HG03097 (cell line): ENCODE measurements around the gene STRIT1.

Experiments used
- ATAC-seq: cut with Tn5 transposase; IDR thresholded peaks from one replicate; pipeline ENCODE4 v1.9.1; 2021; ENCODE audit not compliant: unreplicated experiment, low FRiP score

Gene STRIT1

GRCh38 chr3:155293516-155293915 is at the start of gene STRIT1:
Gene STRIT1 (minus strand): TSS chr3:155293683.
- no peak for ATAC-seq

- ATAC-seq = no peak
Measured at GRCh38 chr3:155342344-155342743, 48.9 kb upstream of the STRIT1 start.

GRCh38 chr3:155339052-155339451 is 45.6 kb upstream of the STRIT1 start:
- ATAC-seq = no peak

DNA sequence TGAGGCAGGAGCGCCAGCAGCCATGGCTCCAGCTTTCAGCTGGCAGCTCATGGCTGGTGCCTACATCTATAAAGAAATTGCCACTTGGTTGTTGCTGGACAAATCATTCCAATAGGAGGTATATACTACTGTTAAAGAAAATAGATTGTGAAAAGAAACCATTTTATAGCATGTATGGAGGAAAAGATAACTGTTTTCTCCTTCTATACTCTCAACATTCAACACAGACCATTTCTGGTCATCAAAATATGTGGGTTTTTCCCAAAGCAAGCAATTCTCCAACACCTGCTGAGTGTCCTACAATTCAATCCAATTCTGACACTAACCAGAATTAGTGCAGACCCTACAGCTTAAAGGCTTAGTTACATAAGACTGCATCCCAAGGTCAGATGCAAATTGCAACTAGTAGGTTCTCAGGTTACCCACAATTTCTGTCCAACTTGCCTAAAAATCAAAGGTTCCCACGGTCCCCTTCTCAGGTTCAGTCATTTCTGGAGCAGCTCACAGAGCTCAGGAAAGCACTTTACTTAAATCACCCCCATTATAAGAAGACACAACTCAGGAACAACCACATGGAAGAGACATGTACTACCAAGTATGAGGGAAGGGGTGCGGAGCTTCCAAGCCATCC is 42.4 kb upstream of the STRIT1 start:
- no peak for ATAC-seq

DNA sequence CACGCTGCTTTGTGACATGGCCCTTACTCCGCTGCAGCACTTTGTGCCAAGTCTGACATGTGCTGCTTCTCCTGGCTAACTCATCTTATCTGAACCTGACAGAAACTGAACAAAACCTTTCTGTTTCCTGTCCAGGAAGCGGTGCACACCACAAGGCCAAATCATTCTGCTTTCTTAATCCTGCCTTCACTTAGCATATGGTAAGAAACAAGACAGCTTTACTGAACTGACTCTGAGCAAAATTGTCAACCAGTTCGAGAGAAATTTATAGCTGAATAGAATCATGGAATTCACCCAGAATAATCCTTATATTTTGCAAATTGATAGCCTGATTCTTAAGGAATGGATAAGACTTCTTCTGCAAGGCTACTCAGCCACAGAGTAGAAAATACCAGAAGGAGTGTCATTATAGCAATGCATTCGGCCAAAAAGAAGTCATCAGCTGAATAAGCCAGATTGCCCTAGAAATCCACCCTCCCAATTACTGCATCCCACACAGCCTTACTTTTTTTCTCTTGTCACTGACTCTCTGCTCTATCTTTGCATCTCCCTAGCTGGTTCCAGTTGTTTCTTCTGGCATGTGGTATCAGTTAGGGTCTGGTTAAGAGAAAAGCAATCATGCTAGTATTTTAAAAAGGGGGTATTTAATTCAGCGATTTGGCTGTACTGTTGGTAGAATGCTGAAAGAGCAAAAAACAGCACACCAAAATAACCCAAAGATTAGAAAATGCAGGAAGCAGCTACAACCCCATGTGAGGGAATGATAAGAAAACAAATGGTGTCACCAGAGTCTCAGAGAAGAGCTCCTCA is 41.6 kb upstream of the STRIT1 start:
- peak; percentile 96 for ATAC-seq

DNA sequence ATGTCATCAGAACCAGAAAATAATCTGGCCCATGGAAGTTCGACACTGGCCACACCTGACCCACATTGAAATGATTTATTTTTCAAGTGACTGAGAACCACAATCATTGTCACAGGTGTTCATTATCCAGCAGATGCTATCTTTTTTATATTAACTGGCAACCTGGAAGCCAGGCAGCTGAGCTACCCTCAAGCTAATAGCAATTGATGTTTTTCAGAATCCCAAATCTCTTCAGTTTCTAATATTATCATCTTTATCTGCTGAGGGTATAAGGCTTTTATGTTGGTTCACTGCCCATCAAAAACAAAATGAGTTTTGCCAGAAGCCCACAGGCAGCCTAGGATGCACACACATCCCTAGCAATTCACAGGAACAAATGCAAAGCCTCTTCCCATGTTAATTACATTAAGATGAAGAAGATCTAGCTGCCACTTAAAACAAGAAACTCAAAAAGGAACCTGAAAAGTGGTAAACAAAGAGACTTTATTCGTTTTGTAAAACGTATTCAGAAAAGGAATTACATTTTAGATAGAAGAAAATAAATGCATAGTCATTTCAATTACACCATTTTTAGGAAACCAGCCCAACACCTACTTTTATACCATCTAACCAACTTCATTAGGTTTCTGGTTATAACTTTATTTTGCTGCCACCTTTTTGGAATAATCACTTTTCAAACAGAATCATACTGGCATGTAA is 40.9 kb upstream of the STRIT1 start:
- no peak for ATAC-seq

DNA sequence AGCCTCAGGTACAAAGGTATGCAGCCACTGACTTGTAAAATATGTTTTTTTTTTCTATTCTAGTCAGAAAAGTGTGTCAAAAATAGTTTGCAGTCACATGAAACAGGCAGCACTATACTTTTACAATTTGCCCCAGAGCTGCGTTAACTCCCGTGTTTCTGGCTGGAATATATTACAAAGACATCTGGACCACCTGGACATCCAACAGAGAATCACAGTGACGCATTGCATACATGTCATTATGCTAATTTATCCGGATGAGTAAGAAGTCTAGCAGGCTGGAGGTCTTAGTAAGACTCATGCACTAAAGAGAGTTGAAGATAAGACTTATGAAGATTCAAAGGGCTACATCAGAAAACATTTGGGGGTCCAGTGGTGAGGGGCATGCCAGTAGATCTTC is 39.2 kb upstream of the STRIT1 start:
- no peak for ATAC-seq

DNA sequence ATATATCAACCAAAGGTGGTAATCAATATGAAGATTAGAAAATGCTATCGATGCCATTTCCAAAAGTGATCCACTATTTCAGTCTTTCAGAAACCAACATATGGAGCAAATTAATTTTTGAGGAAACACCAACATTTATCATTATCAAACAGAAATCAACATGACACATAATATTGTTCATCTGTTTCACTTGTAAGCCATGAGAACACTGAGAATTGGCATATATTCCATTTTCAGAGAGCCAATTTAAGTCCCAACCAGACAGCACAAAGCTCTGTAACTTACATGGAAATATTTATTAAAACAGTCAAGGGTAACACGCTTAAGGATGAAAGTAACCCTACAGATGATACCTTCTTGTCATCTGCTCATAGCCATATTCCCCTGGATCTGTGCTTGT is 37.6 kb upstream of the STRIT1 start:
- no peak for ATAC-seq

GRCh38 chr3:155330370-155330769 is 36.9 kb upstream of the STRIT1 start:
- ATAC-seq = no peak

- no peak for ATAC-seq
Measured at GRCh38 chr3:155329513-155330048, 36.1 kb upstream of the STRIT1 start.

- no peak for ATAC-seq
Measured at GRCh38 chr3:155327871-155328270, 34.4 kb upstream of the STRIT1 start.

DNA sequence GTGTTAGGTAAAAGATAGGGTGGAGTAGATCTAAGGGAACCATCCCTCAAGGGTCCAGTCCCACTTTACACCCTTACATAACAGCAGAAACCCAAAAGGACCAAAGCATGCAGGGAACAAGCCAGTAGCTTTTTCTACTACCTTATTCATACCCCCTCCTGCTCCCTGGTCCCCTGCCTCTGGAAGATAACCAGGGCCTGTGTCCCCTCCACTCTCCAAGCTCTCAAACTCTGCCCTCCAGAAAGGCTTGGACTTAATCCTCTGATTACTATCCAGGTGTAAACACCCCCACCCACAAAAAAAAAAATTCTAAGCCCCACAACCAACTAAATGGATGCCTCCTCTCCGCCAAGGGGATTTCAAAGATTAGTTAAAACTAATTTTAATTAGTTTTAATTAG is 33.9 kb upstream of the STRIT1 start:
- no peak for ATAC-seq

GRCh38 chr3:155326901-155327300 is 33.4 kb upstream of the STRIT1 start:
- ATAC-seq = no peak

GRCh38 chr3:155326244-155326643 is 32.8 kb upstream of the STRIT1 start:
- ATAC-seq = no peak

DNA sequence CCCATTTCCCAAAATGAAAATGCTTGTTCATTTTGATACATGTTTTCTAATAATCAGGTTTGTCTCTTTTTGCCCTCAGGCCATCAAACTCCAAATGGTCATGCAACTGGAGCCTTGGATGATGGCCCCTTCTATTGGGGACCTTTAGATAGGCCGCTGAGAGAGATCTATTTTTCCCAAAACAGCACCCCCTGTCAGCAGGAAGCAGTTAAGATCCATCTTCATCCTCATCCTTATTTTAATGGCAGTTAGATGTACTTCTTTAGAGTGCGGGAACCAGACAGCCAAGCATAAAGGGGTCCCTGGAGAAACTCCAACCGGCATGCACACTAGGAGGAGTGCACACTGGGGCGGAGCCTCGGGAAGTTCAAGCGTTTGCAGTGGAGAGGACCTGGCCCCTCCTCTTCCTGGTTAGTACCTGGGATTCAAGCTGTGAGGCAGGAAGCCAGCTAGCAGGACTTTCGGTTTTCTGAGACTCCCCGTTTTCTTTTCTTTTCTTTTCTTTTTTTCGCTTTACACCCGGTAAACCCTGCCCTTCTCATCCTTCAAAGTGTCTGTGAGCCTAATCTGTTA is 31.9 kb upstream of the STRIT1 start:
- ATAC-seq = no peak

- peak; percentile 78 for ATAC-seq
Measured at GRCh38 chr3:155323063-155323666, 29.7 kb upstream of the STRIT1 start.

DNA sequence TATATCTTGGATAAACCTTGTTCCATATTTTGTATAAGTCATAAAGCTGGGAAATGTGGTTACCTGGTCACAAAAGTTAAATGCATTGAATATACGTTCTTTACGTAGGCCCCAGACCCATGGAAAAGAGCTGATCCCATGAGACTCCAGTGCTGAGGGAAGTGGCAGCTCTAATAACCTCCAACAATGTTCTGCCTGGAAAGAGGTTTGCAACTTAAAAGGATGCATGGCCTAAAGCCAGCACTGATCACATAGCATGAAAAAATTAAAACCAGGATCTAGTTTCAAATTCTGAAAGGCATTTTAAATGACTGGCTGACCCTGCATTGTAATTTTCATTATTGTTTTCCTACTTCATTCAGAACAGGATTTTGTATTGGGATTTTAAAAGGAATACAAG is 27.9 kb upstream of the STRIT1 start:
- no peak for ATAC-seq

DNA sequence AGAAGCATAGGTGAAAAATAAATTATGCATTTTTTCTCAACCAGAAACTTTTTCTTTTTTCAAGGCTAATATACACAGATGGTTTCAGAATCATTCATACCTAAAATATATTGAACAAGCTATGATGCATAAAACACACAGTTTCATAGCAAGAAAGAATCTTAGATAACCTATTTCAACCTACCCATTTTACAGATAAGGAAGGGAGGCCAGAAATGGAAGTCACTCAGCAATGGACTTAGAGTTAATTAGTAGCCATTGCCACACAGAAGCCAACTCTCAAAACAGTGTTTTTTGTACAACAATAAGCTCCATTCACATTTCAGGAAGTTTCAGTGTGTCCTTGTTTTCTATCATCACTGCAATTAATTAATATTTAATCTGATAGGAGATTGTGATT is 27.5 kb upstream of the STRIT1 start:
- no peak for ATAC-seq

DNA sequence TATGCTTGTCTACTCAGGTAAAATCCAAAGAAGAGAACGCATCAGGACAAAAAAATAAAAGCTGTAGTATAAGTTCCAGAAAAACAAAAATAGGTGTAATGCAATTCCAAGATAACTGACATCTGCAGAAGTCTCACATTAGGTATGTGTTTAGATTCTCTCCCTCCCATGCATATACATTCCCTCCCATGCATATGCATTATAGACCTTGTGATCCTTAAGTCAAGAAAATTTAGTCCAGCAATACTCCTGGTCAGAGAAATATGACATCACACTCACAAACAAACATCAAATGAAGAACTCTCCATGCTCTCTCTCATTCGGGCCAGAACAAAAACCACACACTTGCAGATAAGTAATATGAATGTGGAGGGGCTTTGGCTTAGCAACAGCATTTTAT is 25.3 kb upstream of the STRIT1 start:
- ATAC-seq = no peak

GRCh38 chr3:155317211-155317610 is 23.7 kb upstream of the STRIT1 start:
- no peak for ATAC-seq

DNA sequence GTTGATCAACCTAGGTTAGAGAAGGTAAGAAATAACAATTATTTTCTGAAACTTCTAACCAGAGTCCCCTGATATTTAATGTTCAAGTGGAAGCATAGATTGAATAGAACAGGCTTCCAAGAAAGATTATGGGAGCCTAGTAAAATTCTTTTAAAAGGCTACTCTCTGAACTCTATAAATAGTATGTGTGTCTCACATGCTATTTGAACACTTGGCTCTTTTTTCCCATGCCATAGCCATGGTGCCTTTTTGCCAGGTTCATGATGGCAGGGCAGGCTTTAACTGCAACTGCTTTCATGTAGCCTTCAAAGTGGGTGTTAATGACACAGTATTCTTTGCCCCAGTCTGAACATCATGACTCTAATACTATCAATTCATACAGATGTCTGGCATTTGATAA is 22.9 kb upstream of the STRIT1 start:
- no peak for ATAC-seq
